HG02885 (cell line): ENCODE measurements around the gene MFSD12.

ENCODE experiments used
- ATAC-seq: cut with Tn5 transposase; IDR thresholded peaks from one replicate; pipeline ENCODE4 v1.9.1; 2021; ENCODE audit warnings: mild to moderate bottlenecking; ENCODE audit not compliant: unreplicated experiment, poor library complexity

Gene MFSD12

DNA sequence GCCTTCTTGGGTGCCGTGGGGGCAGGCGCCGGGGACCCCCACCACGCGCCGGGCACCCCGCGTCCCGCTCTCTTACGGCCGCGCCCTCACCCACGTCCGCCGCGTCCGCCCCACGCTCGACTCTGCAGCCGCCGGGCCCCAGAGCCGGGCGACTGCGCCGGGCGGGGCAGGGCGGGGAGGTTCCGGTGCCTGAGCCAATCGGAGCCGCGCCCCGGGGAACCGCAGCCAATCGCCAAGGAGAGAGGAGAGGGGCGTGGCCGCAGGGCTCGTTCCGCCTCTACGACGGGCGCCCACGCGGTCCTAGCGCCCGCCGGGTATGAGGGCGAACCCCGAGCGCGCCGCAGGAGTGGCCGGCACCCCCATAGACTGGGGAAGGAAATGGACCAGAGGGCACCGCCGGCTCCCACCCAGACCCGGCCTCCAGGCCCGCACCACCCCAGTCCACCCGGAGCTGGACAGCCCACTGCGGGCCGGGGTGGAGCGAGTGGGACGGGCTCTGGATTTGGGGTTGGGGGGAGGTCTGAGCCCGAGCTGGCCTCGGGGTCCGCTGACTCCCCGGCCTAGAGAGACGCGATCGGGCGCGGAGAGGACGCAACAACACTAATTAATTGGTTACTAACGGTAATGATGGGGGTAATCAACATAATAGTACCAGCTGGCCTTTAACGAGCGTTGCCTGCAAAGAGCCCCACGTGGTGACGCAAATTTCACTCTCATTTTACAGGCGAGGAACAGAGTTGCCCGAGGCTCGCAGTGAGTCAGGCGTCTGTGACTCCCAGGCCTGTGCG lies at the start of gene MFSD12:
Gene MFSD12 (minus strand): TSS at position 126 of the 788 bp plus-strand sequence. CDS start 183 bp downstream, outside the sequence.
- peak; percentile 87 for ATAC-seq

DNA sequence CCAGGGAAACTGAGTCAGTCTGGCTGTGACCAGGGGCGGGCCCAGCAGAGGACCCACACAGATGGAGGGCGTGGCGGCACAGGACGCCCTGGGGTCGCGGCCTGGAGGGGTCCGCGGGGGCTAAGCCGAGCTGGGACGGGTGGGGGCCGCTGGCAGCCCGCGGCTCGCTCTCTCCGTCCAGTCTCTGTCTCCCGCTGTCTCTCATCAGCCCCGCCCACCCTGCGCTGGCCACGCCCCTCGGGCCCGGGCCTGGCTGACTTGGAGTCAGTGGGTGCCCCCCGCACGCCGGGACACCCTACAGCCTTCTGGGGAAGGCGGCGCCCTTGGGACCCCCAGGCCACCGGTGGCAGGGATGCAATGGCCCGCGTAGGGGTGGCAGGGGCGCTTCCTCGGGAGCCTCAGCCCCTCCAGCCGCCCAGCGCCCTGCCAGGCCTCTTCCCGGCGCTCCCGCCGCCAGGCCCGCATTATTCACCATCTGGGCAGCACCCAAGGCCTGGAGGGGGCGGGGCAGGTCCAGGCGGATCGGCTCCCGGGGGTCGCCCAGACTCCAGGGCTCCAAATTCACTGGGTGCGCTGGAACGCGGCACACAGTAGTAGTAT lies 49.4 kb upstream of the MFSD12 start, which contains the start of gene TBXA2R:
Gene TBXA2R (minus strand): TSS at position 186 of the 600 bp plus-strand sequence. CDS start 6,241 bp downstream, outside the sequence.
- ATAC-seq = no peak

DNA sequence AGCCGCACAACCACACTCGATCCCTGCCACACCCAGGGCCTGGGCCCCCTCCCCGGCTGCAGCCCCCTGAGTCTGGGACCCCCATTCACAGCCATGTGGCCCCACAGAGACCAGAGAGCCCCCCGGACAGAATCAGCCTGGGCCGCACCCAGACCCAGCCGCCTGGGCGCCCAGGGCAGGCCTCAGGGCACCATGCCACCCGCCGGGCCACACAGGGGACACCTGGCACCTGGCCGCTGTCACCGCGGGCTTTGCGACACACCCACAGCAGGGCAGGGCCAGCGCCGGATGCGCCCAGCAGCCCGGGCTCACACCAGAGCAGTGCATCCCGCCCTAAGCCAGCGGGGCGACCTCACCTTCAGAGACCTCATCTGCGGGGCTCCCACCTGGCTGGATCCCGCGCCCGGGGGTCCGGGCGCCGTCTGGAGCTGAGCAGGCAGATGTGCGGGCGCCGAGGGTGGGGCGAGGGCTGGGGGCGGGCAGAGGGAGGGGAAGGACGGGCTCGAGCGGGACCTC lies 48.8 kb upstream of the MFSD12 start:
- ATAC-seq = no peak

DNA sequence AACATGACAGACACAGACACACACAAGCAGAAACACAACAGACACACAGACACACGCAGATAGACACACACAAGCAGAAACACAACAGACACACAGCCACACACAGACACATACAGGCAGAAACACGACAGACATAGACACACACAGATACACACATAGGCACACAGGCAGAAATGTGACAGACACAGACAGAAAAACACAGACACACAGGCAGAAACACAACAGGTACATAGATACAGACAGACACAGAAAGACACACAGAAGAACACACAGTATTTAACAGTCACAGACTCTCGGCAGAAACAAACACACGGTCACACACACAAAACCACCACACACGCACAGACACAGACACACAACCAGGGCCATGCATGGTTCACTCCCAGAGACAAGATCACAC lies 48.4 kb upstream of the MFSD12 start:
- ATAC-seq = no peak

DNA sequence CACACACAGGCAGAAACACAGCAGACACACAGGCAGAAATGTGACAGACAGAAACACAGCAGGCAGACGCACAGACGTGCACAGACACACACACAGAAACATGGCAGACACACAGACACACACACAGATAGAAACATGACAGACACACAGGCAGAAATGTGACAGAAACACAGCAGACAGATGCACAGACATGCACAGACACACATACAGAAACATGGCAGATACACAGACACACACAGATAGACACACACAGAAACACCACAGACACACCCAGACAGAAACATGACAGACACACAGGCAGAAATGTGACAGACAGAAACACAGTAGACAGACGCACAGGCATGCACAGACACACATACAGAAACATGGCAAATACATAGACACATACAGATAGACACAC lies 48.0 kb upstream of the MFSD12 start:
- no peak for ATAC-seq

DNA sequence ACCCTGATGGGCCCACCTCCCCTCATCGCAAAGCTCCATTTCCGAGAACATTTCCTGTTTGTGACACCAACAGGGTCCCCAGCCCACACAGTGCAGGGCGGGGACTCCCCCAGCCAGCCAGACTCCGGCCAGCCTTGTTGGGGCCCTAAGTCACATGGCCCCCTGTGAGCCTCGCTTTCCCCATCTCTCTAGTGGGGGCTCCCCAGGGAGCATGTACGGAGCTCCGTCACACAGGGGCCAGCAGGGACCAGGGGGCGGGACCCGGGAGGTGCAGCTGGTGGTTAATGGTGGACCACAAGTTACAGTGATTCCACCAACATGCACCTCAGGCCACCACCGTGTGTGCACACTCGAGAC lies 47.6 kb upstream of the MFSD12 start:
- no peak for ATAC-seq

DNA sequence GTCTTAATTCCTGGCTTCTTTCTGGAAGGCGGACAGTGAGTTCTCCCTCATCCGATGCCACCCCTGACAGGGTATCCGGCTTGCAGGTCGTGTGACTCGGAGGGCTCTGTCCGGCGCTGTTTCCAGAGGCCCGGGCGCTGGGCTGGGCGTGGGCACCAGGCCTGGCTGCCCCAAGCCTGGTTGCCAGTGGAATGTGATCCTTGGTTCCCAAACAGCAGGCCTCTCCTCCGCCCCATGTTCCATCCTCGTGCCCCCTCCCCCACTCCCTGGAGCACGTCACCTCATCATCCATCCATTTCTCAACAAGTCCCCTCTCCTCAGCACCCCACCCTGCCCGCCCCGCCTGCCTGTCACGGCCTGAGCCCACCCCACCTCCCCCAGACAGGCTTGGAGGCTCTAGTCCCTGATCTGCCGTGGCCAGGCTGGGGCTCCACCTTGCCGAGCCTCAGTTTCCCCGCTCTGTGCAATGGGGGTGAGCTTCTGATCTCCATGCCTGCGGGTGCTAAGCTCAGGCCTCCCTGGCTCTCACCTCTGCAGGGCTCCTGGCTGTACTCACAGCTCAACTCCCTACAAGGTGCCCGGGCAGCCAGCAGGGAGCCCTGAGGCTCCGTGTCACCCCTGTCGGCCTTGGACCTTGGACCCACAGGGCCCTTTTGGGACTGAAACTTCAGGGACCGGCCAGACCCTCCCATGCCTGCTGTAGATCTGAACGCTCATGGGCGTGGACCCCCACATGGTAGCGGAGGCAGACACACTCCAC lies 47.0 kb upstream of the MFSD12 start:
- ATAC-seq = no peak

DNA sequence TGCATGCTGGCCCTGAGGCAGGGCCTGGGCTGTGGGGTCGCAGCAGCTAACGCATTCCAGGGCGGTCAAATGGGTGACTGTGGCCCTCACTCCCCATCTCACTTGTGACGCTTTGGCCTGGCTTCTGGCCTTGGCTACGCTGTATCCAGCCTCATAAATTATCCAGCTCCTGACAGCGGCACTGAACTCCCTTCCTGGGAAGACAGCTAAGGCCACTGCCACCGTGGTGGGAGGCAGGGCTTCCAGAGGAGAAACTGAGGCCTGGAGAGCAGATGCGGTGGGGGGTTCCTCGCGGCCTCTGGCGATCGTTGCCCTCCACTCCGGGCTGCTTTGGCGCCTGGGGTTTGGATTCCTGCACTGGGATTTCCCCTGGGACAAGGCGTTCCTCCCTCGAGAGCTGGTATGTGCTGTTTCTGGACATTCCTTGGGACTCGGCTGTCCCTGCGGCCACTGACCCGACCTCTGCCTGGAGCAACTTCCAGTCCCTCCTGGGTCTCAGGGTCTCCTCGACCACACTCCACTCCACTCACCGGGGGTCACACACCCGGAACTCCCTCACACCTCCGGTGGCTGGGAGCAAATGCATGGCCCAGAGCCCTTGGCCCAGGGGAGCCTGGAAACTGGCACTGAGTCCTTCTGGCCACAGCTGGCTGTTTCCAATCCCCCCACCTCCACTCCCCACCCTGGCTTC lies 45.9 kb upstream of the MFSD12 start:
- ATAC-seq = no peak

DNA sequence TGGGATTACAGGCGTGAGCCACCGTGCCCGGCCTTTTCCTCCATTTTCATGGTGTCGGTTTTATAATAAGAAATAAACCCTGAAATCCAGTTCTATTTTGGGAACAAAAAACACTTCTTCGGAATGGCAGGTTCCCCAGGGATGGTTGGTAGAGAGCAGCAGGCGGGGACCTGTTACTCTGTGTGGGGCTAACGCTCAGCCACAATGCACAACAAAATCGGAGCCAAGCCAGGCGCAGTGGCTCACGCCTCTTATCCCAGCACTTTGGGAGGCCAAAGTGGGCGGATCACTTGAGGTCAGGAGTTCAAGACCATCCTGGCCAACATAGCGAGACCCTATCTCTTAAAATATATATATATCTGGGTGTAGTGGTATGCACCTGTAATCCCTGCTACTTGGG lies 43.6 kb upstream of the MFSD12 start:
- no peak for ATAC-seq

DNA sequence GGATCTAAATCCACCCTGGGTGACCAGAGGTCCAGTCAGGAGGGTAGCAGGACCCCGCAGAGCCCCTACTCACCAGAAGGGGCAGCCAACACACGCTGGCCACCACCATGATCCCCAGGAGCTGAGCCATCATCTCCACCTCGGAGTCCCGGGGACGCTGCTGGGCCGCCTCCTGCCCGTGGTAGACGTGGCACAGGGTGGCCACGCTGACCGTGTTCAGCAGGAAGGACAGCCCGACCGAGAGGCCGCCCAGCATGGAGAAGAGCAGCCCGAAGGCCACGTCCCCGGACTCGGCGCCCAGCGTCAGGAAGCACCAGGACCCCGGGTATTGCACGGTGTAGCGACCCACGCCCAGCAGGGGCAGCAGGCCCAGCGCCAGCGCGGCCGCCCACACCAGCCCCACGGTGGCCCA lies 42.4 kb upstream of the MFSD12 start:
- no peak for ATAC-seq

DNA sequence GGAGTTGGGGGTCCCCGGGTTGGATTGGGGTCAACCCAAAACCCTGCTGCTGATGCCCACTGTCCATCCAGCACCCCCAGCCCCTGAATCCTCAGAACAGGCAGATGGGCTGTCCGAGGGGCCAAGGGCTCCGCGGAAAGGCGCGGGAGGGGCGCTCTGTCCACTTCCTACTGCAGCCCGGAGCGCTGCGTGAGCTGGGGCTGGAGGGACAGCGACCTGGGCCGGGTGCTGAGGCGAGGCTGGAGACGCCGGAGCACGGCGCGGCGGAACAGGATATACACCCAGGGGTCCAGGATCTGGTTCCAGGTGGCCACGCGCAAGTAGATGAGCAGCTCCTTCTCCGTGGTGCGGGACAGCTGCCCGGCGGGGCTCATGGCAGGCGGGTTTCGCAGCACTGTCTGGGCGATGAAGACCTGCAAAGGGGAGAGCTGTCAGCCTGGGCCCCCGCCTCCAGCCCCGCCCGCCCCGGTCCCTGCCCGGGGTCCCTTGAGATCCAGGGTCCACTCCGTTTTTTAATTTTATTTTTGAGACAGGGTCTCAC lies 38.2 kb upstream of the MFSD12 start:
- no peak for ATAC-seq

DNA sequence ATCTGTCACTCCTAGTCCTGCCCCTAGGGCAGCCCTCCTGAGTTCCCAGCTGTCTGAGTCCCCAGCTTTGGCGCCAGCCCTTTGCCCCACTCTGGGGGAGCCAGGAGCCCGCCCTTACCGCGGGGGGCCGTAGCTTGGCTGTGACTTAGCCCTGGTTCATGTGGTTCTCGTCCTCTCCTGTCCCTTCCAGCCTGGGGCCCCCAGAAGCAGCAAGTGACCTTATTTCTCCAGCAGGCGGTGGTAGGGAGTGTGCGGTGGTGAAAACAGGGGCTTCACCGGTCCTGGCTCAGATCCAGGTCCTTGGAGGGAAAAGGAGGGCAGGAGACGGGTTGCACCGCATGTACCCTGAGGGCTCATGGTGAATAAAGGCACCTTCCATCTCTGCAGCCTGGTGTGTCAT lies 35.8 kb upstream of the MFSD12 start:
- no peak for ATAC-seq

DNA sequence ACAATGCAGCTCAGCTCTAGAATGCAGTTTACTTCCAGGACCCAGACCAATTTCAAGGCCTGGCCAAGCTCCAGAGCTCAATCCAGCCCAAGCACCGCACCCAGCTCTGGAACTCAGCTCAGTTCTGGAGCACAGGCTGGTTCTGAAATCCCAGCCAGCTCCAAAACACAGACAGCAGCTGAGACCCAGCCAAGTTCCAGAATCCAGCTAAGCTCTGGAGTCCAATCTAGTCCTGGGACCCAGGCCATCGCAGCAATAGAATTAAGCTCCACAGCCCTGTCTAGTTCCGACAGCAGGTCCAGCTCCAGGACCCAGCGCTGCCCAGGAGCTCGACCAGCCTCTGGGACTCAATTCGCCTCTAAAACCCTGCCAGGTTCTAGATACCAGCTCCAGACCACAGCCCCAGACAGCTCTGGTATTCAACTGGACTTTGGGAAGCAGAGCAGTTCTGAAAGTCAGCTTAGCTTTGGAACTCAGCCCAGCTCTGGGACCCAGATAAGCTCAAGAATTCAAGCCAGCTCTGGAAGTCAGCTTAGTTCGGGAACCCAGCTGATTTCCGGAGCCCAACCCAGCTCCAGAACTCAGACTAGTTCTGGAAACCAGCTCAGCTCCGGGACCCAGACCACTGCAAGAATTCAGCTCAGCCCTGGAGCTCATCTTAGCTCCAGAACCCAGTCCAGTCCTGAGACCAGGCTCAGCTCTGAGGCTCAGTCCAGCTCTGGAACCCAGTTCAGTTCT lies 34.7 kb upstream of the MFSD12 start:
- no peak for ATAC-seq

DNA sequence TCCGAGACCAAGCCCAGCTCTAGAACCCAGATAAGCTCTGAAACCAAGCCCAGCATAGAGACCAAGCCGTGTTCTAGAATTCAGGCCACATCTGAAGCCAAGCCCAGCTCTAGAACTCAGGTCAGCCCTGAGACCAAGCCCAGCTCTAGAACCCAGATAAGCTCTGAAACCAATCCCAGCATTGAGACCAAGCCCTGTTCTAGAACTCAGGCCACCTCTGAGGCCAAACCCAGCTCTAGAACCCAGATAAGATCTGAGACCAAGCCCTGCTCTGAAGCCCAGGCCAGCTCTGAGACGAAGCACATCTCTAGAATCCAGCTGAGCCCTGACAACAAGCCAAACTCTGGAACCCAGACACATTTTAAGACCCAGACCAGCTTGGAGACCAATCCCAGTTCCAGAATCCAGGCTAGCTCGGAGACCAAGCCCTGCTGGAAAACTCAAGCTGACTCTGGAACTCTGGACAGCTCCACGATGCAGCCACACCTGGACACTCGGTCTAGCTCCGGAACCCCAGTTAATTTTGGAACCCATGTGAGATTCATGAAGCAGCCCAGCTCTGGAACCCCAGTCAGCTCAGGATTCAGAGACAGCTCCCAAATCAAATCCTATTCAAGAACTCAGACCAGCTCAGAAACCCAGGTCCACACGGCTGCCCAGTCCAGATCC lies 33.7 kb upstream of the MFSD12 start:
- ATAC-seq = no peak

DNA sequence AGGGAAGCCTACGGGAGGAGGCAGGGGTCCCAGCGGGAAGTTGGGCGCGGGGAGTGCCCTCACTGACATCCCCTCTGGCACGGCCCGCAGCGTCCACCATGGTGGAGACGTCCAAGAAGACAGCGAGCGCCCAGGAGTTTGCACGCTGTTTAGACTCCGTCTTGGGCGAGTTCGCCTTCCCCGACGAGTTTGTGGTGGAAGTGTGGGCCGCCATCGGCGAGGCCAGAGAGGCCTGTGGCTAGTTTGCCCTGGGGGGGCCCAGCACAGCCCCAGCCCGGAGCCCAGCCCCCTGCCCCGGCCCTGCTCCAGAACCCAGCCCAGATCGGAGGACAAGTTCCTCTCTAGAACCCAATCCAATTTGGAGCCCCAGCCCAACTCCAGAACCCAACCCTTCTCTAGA lies 32.6 kb upstream of the MFSD12 start:
- no peak for ATAC-seq

DNA sequence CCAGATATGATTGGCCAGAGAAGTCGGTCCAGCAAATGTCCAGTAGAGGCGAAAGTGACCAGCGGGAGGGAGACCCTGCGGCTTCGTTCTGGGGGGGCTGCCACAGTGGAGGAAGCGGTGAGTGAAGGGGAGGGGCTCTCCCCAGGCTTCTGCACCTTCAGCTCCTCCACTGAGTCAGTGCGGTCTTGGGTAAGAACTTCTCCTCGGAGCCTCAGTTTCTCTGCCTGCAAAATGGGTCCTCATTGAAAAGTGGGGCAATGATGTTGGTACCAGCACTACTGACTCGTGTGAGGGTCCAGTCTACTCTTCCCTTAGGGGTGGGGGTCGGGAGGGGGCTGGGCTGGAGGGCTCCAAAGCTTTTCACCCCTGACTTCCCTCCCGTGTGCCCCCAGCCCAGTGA lies 32.1 kb upstream of the MFSD12 start:
- ATAC-seq = no peak

DNA sequence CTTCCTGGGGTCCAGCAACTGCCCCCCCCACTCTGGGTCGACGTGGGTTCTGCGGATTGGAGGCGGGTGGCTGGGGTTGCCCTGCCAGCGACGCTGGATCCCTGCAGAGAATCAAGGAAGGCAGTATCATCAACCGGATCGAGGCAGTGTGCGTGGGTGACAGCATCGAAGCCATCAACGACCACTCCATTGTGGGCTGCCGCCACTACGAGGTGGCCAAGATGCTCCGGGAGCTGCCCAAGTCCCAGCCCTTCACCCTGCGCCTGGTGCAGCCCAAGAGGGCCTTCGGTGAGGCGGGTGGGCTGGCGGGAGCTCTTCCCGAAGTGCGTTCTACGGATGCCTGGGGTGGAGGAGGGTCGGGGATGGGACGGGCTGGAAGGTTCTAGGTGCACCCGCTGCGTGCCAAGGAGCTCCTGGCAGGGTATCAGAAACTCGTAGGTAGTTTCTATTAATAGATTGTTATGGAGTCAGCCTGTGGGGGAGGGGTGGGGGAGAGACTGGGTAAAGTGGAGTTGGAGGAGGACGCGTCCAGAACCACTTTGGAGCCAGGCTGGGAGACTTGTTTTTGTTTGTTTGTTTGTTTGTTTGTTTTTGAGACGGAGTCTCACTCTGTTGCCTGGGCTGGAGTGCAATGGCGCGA lies 29.4 kb upstream of the MFSD12 start:
- ATAC-seq = no peak

DNA sequence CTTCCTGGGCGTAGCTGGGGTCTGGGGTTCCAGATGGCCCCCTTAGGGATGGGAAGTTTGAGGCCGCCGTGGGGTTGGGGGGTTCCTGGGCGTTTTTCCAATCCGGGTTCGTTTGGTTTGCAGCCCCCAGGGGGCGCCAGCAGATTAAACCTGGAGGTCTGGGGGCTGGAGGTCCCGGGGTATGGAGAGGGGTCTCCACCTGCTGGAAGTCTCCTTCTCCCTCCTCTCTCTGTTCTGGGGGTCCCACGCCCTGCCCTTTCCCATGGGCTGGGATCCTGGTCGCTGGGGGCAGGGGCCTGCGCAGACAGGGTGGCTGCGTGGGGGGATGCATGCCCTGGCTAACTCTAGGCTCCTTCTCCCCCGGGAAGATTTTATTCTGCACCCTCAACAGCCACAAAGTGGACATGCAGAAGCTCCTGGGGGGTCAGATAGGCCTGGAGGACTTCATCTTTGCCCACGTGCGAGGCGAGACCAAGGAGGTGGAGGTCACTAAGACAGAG lies 28.8 kb upstream of the MFSD12 start:
- no peak for ATAC-seq
